IMR-90 (cell line): ENCODE data around the gene EIF4E3. TPM values are rescaled to one million over a fixed set of nuclear protein-coding genes. Genes with fewer than 3 reads are reported as not detected.

Source experiments
- ATAC-seq: fragments of 200-7000 bp; cut with Tn5 transposase; 2 replicates; pipeline ENCODE4 v1.9.1; 2020; ENCODE audit warnings: low read depth, mild to moderate bottlenecking, moderate library complexity
- BruUV-seq: library from RNA; stranded (reverse); fragments of 400-500 nt; replicated peaks from 2 replicates; lab custom pipeline; 2021; lab: Mats Ljungman, UMichigan
- CTCF ChIA-PET: fragments of 300-600 bp; formaldehyde crosslinking; extraction: SDS; loops from one replicate; lab custom pipeline; 2021; ENCODE audit warnings: antibody characterized with exemption; lab: Yijun Ruan, JAX
- POLR2A ChIA-PET: fragments of 300-600 bp; sonication (Branson Sonifier 250); formaldehyde crosslinking; loops from one replicate; lab custom pipeline; 2022; ENCODE audit warnings: antibody characterized with exemption; ENCODE audit not compliant: unreplicated experiment; lab: Charles Lee
- DNase-seq: peaks from one replicate; pipeline ENCODE4 v3.0.0; 2013
- H2AFZ ChIP-seq: replicated peaks from 2 replicates; pipeline ENCODE3; 2013; ENCODE audit warnings: low read length, mild to moderate bottlenecking; ENCODE audit not compliant: poor library complexity
- H2AK5ac ChIP-seq: 2 replicates; pipeline ENCODE4 v1.6.1; 2013; ENCODE audit warnings: low read depth, low read length, inconsistent platforms
- H2AK9ac ChIP-seq: replicated peaks from 2 replicates; pipeline ENCODE3; 2013; ENCODE audit warnings: mild to moderate bottlenecking, low read depth, low read length, moderate library complexity; ENCODE audit not compliant: poor library complexity
- H2BK120ac ChIP-seq: 2 replicates; pipeline ENCODE4 v1.6.1; 2013; ENCODE audit warnings: low read depth, low read length, inconsistent platforms
- H2BK15ac ChIP-seq: 3 replicates; pipeline ENCODE4 v1.6.1; 2013; ENCODE audit warnings: low read depth, low read length, inconsistent platforms
- H2BK20ac ChIP-seq: 2 replicates; pipeline ENCODE4 v1.6.1; 2013; ENCODE audit warnings: low read depth, mild to moderate bottlenecking, inconsistent platforms, low read length, moderate library complexity
- H2BK5ac ChIP-seq: 2 replicates; pipeline ENCODE4 v1.6.1; 2013; ENCODE audit warnings: mild to moderate bottlenecking, low read depth, low read length, inconsistent platforms; ENCODE audit not compliant: poor library complexity, severe bottlenecking
- H3K14ac ChIP-seq: replicated peaks from 2 replicates; pipeline ENCODE4 v1.6.1; 2013; ENCODE audit warnings: low read depth, low read length, inconsistent platforms
- H3K18ac ChIP-seq: 2 replicates; pipeline ENCODE4 v1.6.1; 2013; ENCODE audit warnings: low read depth, low read length, control low read depth
- H3K23ac ChIP-seq: 2 replicates; pipeline ENCODE4 v1.6.1; 2013; ENCODE audit warnings: low read depth, low read length, inconsistent platforms
- H3K27ac ChIP-seq: 2 replicates; pipeline ENCODE4 v1.5.1; 2013; ENCODE audit warnings: mild to moderate bottlenecking, control low read depth, low read length; ENCODE audit not compliant: insufficient read depth
- H3K27me3 ChIP-seq: 2 replicates; pipeline ENCODE4 v1.6.1; 2013; ENCODE audit warnings: low read length; ENCODE audit not compliant: control insufficient read depth, insufficient read depth
- H3K36me3 ChIP-seq: 2 replicates; pipeline ENCODE4 v1.6.1; 2013; ENCODE audit warnings: low read length, mixed read lengths; ENCODE audit not compliant: control insufficient read depth, insufficient read depth
- H3K4ac ChIP-seq: 2 replicates; pipeline ENCODE4 v1.6.1; 2013; ENCODE audit warnings: low read depth, low read length, inconsistent platforms
- H3K4me1 ChIP-seq: 2 replicates; pipeline ENCODE4 v1.6.1; 2013; ENCODE audit warnings: low read length, mixed read lengths; ENCODE audit not compliant: control insufficient read depth, insufficient read depth
- H3K4me2 ChIP-seq: 2 replicates; pipeline ENCODE4 v1.6.1; 2013; ENCODE audit warnings: low read depth, mild to moderate bottlenecking, control low read depth, low read length, moderate library complexity
- H3K4me3 ChIP-seq: 2 replicates; pipeline ENCODE4 v1.5.1; 2013; ENCODE audit warnings: low read depth, mild to moderate bottlenecking, control low read depth, low read length, moderate library complexity; ENCODE audit not compliant: insufficient read depth
- H3K56ac ChIP-seq: 2 replicates; pipeline ENCODE4 v1.6.1; 2013; ENCODE audit warnings: low read length, inconsistent platforms; ENCODE audit not compliant: insufficient read depth; ENCODE audit errors: extremely low read depth
- H3K79me1 ChIP-seq, 2 experiments: 2 replicates each; pipeline ENCODE4 v1.6.1; 2013; ENCODE audit warnings: low read length in 2 of 2, inconsistent platforms in 1 of 2, low read depth in 1 of 2
- H3K9ac ChIP-seq: 2 replicates; pipeline ENCODE4 v1.6.1; 2013; ENCODE audit warnings: low read depth, low read length, control low read depth
- H3K9me1 ChIP-seq: 2 replicates; pipeline ENCODE4 v1.6.1; 2013; ENCODE audit warnings: low read length, inconsistent platforms; ENCODE audit not compliant: insufficient read depth
- H3K9me3 ChIP-seq: 2 replicates; pipeline ENCODE4 v1.6.1; 2013; ENCODE audit warnings: low read length; ENCODE audit not compliant: control insufficient read depth, insufficient read depth
- H4K20me1 ChIP-seq: 2 replicates; pipeline ENCODE4 v1.6.1; 2013; ENCODE audit warnings: low read length, inconsistent platforms; ENCODE audit not compliant: insufficient read depth
- H4K5ac ChIP-seq: 2 replicates; pipeline ENCODE4 v1.6.1; 2013; ENCODE audit warnings: mild to moderate bottlenecking, low read depth, low read length, control low read depth
- H4K8ac ChIP-seq, 2 experiments: 2 replicates each; pipeline ENCODE4 v1.6.1; 2013; ENCODE audit warnings: low read depth in 2 of 2, low read length in 2 of 2, control low read depth in 1 of 2, inconsistent platforms in 1 of 2
- H4K91ac ChIP-seq: 2 replicates; pipeline ENCODE4 v1.6.1; 2013; ENCODE audit warnings: low read depth, low read length, inconsistent platforms; ENCODE audit not compliant: insufficient read depth
- MAZ ChIP-seq: IDR thresholded peaks from 2 replicates; pipeline ENCODE4 v1.6.1; 2012; ENCODE audit warnings: low read depth, mild to moderate bottlenecking, low read length, improper control_type of control experiment, moderate library complexity, borderline replicate concordance
- RCOR1 ChIP-seq: IDR thresholded peaks from 2 replicates; pipeline ENCODE4 v1.6.1; 2012; ENCODE audit warnings: mild to moderate bottlenecking, low read length, improper control_type of control experiment; ENCODE audit not compliant: insufficient replicate concordance
- WGBS, 2 experiments: methylation state at CpG; one replicate each; pipeline versions ENCODE4 v1.1.5 to v1.1.7; 2013; ENCODE audit warnings: missing lambda C conversion rate in 2 of 2; ENCODE audit not compliant: insufficient read length in 1 of 2; ENCODE audit errors: extremely low coverage in 2 of 2; 5-methylcytosine and 5-hydroxymethylcytosine counted together
- dilution Hi-C: fragments of 300-500 bp; cut with HindIII; formaldehyde crosslinking; loops from one replicate; pipeline ENCODE4 v1.14.3; 2018; ENCODE audit warnings: low sequenced_read_pairs; ENCODE audit not compliant: unreplicated experiment
- in situ Hi-C: fragments of 300-500 bp; cut with MboI; formaldehyde crosslinking; loops from 3 replicates; pipeline ENCODE4 v1.14.3; 2019; ENCODE audit warnings: low sequenced_read_pairs, inconsistent platforms, mixed read lengths
- intact Hi-C: fragments of 100-400 bp; cut with micrococcal nuclease; formaldehyde crosslinking; loops from 2 replicates; pipeline ENCODE4 v1.10.0; 2022
- polyA plus RNA-seq, 3 experiments: library from polyadenylated mRNA; depleted of rRNA; stranded (reverse); fragments of >200 nt; gene quantifications; 2 replicates each; pipeline ENCODE4 v1.2.3, GENCODE V29; 2012; ENCODE audit warnings: low replicate concordance in 1 of 3
- total RNA-seq: library from RNA; depleted of rRNA; stranded (reverse); fragments of >200 nt; gene quantifications from 2 replicates; pipeline ENCODE4 v1.2.3, GENCODE V29; 2012

The EIF4E3 gene
- total and polyA plus RNA-seq, 2 of the 4 experiments (the other 2 are of a cell fraction): 0.72 to 1.1 TPM

GRCh38 chr3:71693641-71694040 is 31.6 kb downstream of the EIF4E3 start:
- Histone ChIP-seq H2AK5ac (peak overlapping the region; percentile 75), H3K9me1 (peaks cover 3% of the 10 kb centered on the region; the same call in 1 of the 2 replicates), H3K4me1 (peaks cover 13% of the 10 kb centered on the region), H3K14ac (peak overlapping the region; percentile 61), H3K27me3 (no peaks in the 10 kb centered on the region), H4K5ac (peak overlapping the region; percentile 97), H2AK9ac (no peak overlapping the region), H3K27ac (peak overlapping the region; percentile 90), H3K9ac (peak overlapping the region; percentile 52), H3K79me1 (no peaks in the 10 kb centered on the region), H4K91ac (peak overlapping the region; percentile 88), H3K4me2 (peak overlapping the region; percentile 39), H3K9me3 (no peaks in the 10 kb centered on the region), H3K18ac (peak overlapping the region; percentile 88), H2AFZ (peak overlapping the region; percentile 67), H2BK5ac (peak overlapping the region; percentile 88), H3K23ac (peak overlapping the region; percentile 74; the same call in 1 of the 2 replicates), H3K4ac (peak overlapping the region; percentile 67), H2BK20ac (peak overlapping the region; percentile 53), H4K20me1 (no peaks in the 10 kb centered on the region), H3K56ac (no peak overlapping the region), H2BK120ac (peak overlapping the region; percentile 86), H4K8ac (peak overlapping the region; percentile 57 to 82), H3K4me3 (no peak overlapping the region), H3K36me3 (no peaks in the 10 kb centered on the region), H2BK15ac (peak overlapping the region; percentile 83; the same call in 2 of the 3 replicates)
- WGBS, 2 experiments: no CpG with 5 or more reads among the region's 8 CpGs
- DNase-seq: no peak
- in situ Hi-C loops: no loop called here
- intact Hi-C loops: no loop called here
- no peak for TF ChIP-seq RCOR1
- no peak for TF ChIP-seq MAZ
- dilution Hi-C loops: no loop called here
- no peak for ATAC-seq
- CTCF ChIA-PET: interaction anchor here (0.6 to 2.5 kb wide), 2 partner anchors 13 to 1370 kb away, joined by 3 to 10 read pairs; no protein-coding TSS in a partner anchor
- no TSS peak for BruUV-seq
- POLR2A ChIA-PET: no interaction called here
